ENCODE data around the gene ZNF169.
"Not testable (repeated sequence)": the region's sequence is repeated elsewhere in the genome, so short reads cannot be mapped to it uniquely, and the experiment has no call there.

The ZNF169 gene

GRCh38 chr9:94287877-94288513, 28.9 kb downstream of the ZNF169 start:
- no peak for DNase-seq (ENCODE audit: low read depth)

GRCh38 chr9:94289691-94290090, 30.6 kb downstream of the ZNF169 start:
- DNase-seq (ENCODE audit: low read depth) = no peak

GRCh38 chr9:94298949-94299599, 40.0 kb downstream of the ZNF169 start:
- DNase-seq (ENCODE audit: low read depth) = no peak

GRCh38 chr9:94300470-94301301, 41.6 kb downstream of the ZNF169 start:
- DNase-seq (ENCODE audit: low read depth) = no peak

GRCh38 chr9:94301583-94301982, 42.5 kb downstream of the ZNF169 start:
- no peak for DNase-seq (ENCODE audit: low read depth)

GRCh38 chr9:94302426-94302825, 43.3 kb downstream of the ZNF169 start:
- no peak for DNase-seq (ENCODE audit: low read depth)

GRCh38 chr9:94303321-94303720, 44.2 kb downstream of the ZNF169 start:
- no peak for DNase-seq (ENCODE audit: low read depth)

GRCh38 chr9:94315034-94315984, 56.2 kb downstream of the ZNF169 start:
- not testable (repeated sequence) for DNase-seq (ENCODE audit: low read depth)

GRCh38 chr9:94316236-94316635, 57.1 kb downstream of the ZNF169 start:
- DNase-seq (ENCODE audit: low read depth) = not testable (repeated sequence)

GRCh38 chr9:94317949-94318657, 59.0 kb downstream of the ZNF169 start:
- not testable (repeated sequence) for DNase-seq (ENCODE audit: low read depth)

- DNase-seq (ENCODE audit: low read depth) = not testable (repeated sequence)
Observed at GRCh38 chr9:94322342-94322940, 63.3 kb downstream of the ZNF169 start.

- not testable (repeated sequence) for DNase-seq (ENCODE audit: low read depth)
Observed at GRCh38 chr9:94323153-94323798, 64.2 kb downstream of the ZNF169 start.

GRCh38 chr9:94325583-94325982, 66.5 kb downstream of the ZNF169 start:
- DNase-seq (ENCODE audit: low read depth) = not testable (repeated sequence)

- not testable (repeated sequence) for DNase-seq (ENCODE audit: low read depth)
Observed at GRCh38 chr9:94328544-94328943, 69.4 kb downstream of the ZNF169 start, which contains the start of gene NUTM2F. TSS of gene NUTM2F (minus strand) at chr9:94328644. CDS start at chr9:94328623, 21 bp downstream.

- not testable (repeated sequence) for DNase-seq (ENCODE audit: low read depth)
Observed at GRCh38 chr9:94336445-94336844, 77.3 kb downstream of the ZNF169 start.

- not testable (repeated sequence) for DNase-seq (ENCODE audit: low read depth)
Observed at GRCh38 chr9:94338723-94339122, 79.6 kb downstream of the ZNF169 start.

- DNase-seq (ENCODE audit: low read depth) = not testable (repeated sequence)
Observed at GRCh38 chr9:94339657-94340056, 80.6 kb downstream of the ZNF169 start.

GRCh38 chr9:94340750-94341149, 81.7 kb downstream of the ZNF169 start:
- DNase-seq (ENCODE audit: low read depth) = not testable (repeated sequence)

GRCh38 chr9:94341703-94342102, 82.6 kb downstream of the ZNF169 start:
- not testable (repeated sequence) for DNase-seq (ENCODE audit: low read depth)

- DNase-seq (ENCODE audit: low read depth) = not testable (repeated sequence)
Observed at GRCh38 chr9:94347451-94347850, 88.4 kb downstream of the ZNF169 start.

Data from HS-27A (cell line).